GM21576 (cell line): ENCODE results near the gene FUZ.

ENCODE experiments used
- ATAC-seq: cut with Tn5 transposase; IDR thresholded peaks from one replicate; pipeline ENCODE4 v1.9.1; 2021; ENCODE audit warnings: mild to moderate bottlenecking, moderate library complexity; ENCODE audit not compliant: unreplicated experiment

The FUZ gene

GRCh38 chr19:49807904-49808675 is 5.0 kb downstream of the FUZ start:
- ATAC-seq: no peak

GRCh38 chr19:49807058-49807903 is 5.8 kb downstream of the FUZ start:
- no peak for ATAC-seq

DNA sequence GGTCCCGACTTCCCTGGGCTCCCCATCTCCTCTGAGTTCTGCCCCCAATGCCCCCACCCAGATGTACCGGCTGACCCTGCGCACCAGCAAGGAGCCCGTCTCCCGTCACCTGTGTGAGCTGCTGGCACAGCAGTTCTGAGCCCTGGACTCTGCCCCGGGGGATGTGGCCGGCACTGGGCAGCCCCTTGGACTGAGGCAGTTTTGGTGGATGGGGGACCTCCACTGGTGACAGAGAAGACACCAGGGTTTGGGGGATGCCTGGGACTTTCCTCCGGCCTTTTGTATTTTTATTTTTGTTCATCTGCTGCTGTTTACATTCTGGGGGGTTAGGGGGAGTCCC is 6.5 kb downstream of the FUZ start:
- no peak for ATAC-seq

- ATAC-seq: no peak
These were observed 7.1 kb downstream of the FUZ start for GRCh38 chr19:49805822-49806619.

GRCh38 chr19:49803529-49803856 is 9.6 kb downstream of the FUZ start:
- no peak for ATAC-seq

- ATAC-seq: no peak
These were observed 10.1 kb downstream of the FUZ start for GRCh38 chr19:49802836-49803528.

DNA sequence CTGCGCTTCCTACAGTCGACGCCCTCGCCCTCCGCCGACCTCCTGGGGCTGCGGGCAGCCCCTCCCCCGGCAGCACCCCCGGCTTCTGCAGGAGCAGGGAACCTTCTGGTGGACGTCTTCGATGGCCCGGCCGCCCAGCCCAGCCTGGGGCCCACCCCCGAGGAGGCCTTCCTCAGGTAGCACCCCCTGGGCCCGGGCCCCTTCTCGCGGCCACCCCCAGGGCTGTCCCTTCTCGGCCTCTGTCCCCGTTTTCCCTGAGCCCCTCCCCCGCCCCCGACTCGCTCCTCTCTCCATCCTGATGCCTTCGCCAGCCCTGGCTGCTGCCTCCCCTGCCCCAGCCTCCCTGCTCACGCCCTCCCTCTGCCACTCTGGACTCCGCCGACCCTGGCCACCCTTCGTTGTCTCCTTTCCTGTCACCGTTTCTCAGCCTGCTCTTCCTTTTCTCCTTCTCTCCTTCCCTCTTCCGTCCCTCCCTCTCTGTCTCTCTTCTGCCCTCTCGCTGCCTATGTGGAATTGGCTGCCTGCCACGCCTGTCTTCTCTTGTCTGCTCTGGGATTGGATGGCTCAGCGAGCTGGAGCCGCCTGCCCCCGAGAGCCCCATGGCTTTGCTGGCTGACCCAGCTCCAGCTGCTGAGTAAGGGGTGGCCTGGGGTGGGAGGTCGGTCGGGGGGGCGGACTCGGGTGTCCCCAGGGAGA is 11.0 kb downstream of the FUZ start:
- ATAC-seq: no peak

DNA sequence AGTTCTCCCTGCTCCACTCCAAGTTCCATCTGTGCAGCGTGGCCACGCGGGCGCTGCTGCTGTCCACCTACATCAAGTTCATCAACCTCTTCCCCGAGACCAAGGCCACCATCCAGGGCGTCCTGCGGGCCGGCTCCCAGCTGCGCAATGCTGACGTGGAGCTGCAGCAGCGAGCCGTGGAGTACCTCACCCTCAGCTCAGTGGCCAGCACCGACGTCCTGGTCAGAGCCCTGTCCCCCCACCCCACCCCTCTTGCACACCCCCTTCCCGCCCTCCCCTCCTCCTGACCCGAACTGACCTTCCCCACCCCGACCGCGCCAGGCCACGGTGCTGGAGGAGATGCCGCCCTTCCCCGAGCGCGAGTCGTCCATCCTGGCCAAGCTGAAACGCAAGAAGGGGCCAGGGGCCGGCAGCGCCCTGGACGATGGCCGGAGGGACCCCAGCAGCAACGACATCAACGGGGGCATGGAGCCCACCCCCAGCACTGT is 11.6 kb downstream of the FUZ start:
- no peak for ATAC-seq

DNA sequence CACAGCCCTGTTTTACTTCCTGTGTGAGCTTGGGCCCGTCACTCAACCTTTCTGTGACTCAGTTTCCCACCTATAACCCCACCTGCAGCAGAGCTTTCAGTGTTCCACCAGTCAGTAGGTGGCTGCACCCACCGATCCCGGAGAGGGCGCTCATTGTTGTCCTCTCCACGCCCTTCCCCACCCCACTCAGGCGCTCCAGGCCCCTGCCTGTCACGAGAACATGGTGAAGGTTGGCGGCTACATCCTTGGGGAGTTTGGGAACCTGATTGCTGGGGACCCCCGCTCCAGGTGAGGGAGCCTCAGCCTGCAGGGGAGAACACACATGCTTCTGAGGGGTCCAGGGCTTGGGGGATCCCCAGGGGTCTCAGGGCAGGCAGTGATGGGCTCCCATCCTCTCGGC is 12.3 kb downstream of the FUZ start:
- ATAC-seq: no peak

DNA sequence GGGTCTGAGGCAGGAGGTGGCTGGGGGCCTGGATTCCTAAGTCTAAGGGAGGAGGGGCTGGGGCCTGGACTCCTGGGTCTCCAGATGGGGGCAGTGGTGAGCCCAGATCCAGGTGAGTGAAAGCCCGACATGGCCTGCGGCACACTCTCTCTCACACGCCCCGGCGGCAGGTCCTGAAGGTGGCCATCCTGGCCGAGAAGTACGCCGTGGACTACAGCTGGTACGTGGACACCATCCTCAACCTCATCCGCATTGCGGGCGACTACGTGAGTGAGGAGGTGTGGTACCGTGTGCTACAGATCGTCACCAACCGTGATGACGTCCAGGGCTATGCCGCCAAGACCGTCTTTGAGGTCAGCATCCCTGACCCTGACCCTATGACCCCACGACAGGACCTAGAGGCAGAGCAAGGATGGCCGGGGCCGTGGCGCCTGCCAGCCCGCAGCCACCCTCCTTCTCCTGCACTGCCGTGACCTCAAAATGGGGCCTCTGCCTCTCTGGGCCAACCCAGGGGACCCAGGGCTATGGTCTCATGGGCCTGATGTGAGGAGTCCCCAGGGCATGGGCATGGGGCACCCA is 13.2 kb downstream of the FUZ start:
- no peak for ATAC-seq

GRCh38 chr19:49799271-49799797 is 13.8 kb downstream of the FUZ start:
- no peak for ATAC-seq

- no peak for ATAC-seq
These were observed 14.5 kb downstream of the FUZ start for GRCh38 chr19:49798574-49798973.

DNA sequence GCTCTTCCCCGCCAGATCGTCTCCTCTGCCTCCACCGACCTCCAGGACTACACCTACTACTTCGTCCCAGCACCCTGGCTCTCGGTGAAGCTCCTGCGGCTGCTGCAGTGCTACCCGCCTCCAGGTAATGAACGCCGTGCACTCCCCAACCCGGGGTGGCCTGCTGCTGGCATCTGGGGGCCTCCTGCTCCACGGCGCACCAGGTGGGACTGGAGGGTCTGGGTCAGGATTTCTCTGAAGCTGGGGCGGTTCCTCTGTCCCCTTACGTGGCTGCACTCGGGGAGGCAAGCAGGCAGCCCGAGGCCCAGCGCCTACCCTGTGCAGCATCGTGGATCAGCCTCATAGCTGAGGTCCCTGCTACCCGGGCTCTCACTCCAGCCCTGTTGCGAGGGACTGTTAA is 17.5 kb downstream of the FUZ start:
- ATAC-seq: no peak

GRCh38 chr19:49793561-49793840 is 19.6 kb downstream of the FUZ start:
- ATAC-seq: no peak

GRCh38 chr19:49792829-49793560 is 20.1 kb downstream of the FUZ start:
- ATAC-seq: no peak

GRCh38 chr19:49791776-49792445 is 21.2 kb downstream of the FUZ start:
- no peak for ATAC-seq

GRCh38 chr19:49790866-49791265 is 22.2 kb downstream of the FUZ start:
- no peak for ATAC-seq

DNA sequence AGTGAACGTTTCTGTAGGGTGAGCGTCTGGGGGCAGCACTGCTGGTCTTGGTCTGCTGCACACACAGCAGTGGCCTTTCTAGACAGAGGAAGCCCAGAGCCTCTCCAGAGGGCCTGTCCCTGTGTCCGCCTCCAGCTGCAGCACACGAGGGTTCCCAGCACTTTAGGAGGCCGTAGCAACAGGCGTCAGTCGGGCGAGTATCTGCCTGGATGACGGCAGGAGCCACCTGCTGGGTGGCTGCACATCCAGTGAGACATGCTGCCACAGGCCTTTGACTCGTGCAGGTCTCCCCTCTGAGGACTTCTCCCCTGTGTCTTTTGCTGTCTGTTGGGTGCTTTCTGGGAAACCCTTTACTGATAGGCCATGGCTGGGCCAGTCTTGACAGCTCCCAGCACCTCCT is 24.2 kb downstream of the FUZ start:
- no peak for ATAC-seq

DNA sequence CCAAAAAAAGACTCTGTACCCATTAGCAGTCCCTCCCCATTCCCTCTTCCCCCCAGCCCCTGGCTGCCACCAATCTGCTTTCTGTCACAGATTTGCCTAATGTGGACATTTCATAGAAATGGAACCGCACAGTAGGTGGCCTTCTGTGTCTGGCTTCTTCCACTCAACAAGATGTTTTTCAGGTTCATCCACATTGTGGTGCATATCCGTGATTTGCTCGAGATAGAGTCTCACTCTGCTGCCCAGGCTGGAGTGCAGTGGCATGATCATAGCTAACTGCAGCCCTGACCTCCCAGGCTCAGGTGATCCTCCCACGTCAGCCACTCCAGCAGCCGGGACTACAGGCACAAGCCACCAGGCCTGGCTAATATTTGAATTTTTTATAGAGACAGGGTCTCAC is 25.3 kb downstream of the FUZ start:
- no peak for ATAC-seq
